HG03460 (cell line): ENCODE results near the gene HINT1.
"Not testable (repeated sequence)": the region's sequence is repeated elsewhere in the genome, so short reads cannot be mapped to it uniquely, and the experiment has no call there.

Experiments used
- ATAC-seq: cut with Tn5 transposase; IDR thresholded peaks from one replicate; pipeline ENCODE4 v1.9.1; 2021; ENCODE audit not compliant: unreplicated experiment

The HINT1 gene

GRCh38 chr5:131165119-131165727 is at the start of gene HINT1:
Gene HINT1, minus strand, starts transcription at chr5:131165256. Its CDS starts 51 bp downstream, at chr5:131165205.
- peak; percentile 84 for ATAC-seq

DNA sequence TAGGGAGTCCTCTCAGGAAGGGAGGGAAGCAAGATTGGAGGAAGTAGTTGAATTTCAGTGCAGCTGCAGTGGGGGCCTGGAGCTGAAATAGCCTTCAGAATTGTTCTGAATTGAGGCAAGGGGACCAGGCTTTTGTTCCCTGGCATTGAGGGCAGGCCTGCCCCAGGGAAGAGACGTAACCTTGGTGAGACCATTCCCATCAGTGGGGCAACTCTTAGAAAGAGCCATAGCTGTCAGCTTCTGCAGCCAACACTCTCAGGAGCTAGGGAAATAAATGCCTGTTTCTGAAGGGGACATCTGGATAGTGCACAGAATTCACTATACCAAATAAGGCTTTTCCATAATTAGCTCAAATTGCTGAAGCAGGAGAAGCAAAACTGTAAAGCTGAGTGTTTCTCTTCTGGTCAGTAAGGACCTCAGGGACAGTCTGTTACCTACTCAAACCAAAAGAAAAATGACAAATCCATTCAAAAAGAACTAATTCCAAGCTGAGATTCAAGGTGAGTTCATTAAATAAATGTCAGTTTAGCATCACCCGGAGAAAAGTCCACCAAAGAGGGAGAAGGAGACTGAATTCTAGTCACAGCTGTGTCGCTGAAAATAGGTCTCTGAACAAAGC is 49.7 kb upstream of the HINT1 start:
- ATAC-seq, result no peak

DNA sequence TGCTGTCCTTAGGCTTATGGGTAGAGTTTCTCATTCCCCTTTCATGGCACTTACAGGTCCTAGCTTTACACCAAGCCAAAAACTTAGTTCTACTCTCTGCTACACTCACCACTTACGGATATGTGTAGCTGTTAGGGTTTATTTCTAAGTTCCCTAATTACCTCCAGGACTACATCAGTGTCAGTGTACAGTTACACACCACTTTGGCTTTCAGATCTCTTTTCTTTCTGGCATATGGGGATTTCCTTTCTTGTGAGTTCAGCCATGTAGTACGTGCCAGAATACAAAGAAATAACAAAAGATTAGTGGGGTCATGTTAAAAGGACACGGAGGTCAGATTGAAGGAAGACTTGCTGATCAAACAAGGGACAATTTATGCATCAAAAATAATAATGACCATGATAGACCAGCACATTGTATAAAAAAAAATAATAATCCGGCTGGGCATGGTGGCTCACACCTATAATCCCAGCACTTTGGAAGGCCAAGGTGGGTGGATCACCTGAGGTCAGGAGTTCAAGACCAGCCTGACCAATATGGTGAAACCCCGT is 47.5 kb upstream of the HINT1 start:
- ATAC-seq, result peak; percentile 40

- ATAC-seq, result no peak
Measured at GRCh38 chr5:131211669-131212068, 46.6 kb upstream of the HINT1 start.

- ATAC-seq, result peak; percentile 0
Measured at GRCh38 chr5:131210151-131210510, 45.1 kb upstream of the HINT1 start.

GRCh38 chr5:131209506-131210150 is 44.6 kb upstream of the HINT1 start:
- ATAC-seq, result peak; percentile 80

GRCh38 chr5:131209175-131209505 is 44.1 kb upstream of the HINT1 start:
- ATAC-seq, result no peak

DNA sequence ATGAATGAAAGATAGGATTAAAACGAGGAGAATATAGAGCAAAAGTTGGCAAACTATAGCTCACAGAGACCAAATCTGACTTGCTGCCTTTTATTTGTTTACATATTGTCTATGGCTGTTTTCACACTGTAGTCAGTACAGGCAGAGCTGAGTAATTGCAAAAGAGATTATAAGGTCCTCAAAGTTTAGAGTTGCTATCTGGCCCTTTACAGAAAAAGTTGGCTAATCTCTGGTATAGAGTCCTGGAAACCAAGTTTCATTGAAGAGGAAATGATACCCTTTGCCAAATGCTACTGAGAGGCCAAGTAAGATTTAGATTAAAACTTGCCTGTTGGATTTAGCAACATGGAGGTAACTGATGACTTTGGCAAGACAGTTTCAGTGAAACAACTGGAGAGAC is 41.7 kb upstream of the HINT1 start:
- no peak for ATAC-seq

GRCh38 chr5:131206061-131206460 is 41.0 kb upstream of the HINT1 start:
- no peak for ATAC-seq

DNA sequence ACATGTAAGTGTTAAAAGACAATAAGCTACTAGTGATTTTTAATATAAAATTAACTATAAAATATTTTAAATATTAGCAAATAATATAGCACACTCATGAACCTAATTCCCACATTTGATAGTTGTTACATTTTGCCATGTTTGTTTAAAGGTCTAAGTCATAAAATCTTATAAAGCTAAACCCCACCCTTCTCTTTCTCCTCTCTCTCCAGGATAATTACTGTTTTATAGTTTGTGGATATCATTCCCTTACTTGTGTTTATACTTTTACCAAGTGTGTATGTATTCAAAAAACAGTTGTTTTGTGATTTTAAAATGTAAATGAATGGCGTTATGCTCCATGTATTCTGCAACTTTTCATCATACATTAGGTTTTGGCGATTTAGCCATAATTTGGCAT is 39.9 kb upstream of the HINT1 start:
- ATAC-seq, result no peak

DNA sequence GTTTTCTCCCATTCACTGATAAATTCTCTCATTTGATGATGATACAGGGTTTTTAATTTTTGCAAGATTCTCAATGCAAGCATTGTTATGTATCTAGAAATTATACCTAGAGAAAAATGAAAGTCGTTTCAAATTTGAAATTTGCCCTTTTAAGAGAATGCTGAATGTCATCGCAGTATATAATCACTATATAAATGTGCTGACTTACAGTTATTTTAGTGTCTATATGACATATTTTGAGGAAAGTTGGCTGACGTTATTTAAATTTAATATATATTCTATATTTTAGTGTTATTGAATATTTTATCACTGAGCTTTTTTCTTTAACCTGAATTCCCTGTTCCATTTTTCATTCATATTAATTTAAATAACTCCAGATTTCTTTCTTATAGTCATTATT is 35.5 kb upstream of the HINT1 start:
- no peak for ATAC-seq

DNA sequence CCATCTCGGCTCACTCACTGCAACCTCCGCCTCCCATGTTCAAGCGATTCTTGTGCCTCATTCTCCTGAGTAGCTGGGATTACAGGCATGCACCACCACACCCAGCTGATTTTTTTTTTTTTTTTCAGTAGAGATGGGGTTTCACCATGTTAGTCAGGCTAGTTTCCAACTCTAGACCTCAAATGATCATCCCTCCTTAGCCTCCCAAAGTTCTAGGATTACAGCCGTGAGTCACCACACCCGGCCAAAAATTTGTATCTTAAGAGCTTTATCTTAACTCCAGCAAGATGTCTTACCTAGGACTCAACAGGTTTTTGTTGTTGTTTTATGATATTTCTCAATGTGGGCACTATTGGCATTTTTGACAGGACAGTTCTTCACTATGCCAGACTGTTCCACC is 33.6 kb upstream of the HINT1 start:
- no peak for ATAC-seq

GRCh38 chr5:131196331-131196730 is 31.3 kb upstream of the HINT1 start:
- ATAC-seq, result no peak

GRCh38 chr5:131195696-131196095 is 30.6 kb upstream of the HINT1 start:
- ATAC-seq, result no peak

DNA sequence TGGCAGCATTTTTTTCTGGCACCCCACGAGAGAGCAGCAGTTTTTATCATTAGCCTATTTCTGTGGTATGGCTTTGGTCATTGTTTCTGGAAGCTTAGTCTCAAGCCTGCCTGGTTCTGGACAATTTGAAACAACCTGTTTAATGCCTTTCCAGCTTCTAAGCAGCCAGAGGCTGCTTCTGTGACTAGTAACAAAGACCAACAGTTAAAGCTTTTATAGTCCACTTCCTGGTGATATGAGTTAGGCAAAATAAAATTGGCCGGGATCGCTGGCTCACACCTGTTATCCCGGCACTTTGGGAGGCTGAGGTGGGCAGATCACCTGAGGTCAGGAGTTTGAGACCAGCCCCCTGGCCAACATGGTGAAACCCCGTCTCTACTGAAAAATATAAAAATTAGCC is 29.7 kb upstream of the HINT1 start:
- ATAC-seq, result no peak

DNA sequence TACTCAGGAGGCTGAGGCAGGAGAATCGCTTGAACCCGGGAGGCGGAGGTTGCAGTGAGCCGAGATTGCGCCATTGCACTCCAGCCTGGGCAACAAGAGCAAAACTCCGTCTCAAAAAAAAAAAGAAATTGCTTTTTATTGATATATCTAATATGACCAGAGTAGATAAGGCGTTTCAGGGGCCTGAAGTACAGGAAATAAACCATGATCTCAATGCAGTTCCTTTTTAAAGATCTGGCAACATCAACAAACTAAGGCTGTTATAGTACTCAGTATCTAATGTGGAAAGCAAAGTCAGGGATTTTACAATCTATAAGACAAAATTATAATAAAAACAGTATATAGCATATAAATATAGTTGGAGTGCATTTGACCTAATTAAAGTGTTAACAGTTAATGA is 28.8 kb upstream of the HINT1 start:
- ATAC-seq, result not testable (repeated sequence)

DNA sequence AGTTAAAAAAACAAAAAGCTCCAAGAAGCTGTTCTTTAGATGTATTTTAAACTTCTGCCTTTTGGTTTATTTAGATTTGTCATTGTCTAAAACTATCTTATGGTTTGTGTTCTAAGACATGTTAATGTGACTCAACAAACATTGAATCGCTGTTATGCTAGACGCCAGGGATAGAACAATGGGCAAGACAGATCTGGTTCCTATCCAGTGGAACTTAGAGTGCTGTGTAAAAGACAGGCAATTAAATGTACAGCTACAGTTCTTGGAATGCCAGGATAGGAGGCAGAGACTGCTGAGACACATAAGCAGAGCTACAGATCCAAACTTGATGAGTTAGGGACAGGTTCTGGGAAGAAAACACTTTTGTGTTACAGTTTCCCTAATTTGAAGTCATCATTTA is 28.1 kb upstream of the HINT1 start:
- ATAC-seq, result no peak

GRCh38 chr5:131186561-131187256 is 21.7 kb upstream of the HINT1 start:
- ATAC-seq, result no peak

DNA sequence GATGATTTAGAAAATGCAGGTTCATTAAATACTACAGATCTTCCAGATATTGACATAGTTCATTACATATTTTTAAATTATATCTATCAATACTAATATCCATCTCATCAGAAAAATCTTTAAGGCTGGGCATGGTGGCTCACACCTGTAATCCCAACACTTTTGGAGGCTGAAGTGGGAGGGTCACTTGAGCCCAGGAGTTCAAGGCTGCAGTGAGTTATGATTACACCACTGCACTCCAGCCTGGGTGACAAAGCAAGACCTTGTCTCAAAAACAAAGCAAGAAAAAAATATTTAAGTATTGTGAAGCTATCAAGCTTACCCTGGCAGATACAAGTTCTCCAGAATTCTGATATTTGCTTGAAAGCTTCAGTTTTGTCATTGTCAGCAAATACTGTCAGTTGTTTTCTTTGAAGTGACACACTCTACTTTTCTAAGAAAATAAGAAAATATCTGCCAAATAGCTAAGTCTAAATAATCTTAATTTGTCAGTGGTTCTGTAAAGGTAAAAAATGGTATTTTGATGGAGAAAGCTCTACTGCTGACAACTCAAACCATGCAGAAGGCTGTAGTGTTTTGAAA is 20.6 kb upstream of the HINT1 start:
- ATAC-seq, result no peak

DNA sequence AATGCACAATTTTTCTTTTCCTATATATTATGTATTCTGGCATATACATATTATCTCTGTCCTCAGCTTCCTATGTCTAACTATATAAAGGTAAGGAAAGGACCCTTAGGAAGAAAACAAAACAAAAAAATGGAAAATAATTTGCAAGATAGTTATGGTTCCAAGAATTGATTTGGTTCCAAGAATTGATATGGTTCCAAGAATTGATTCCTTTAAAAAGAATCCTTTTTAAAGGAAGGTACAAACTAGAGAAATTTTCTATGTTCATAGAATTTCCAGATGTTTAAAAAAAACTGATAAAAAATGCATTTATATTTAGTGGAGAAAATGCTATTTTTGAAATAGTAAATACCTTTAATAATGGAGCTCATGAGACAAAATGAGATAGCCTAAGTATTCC is 17.8 kb upstream of the HINT1 start:
- no peak for ATAC-seq

DNA sequence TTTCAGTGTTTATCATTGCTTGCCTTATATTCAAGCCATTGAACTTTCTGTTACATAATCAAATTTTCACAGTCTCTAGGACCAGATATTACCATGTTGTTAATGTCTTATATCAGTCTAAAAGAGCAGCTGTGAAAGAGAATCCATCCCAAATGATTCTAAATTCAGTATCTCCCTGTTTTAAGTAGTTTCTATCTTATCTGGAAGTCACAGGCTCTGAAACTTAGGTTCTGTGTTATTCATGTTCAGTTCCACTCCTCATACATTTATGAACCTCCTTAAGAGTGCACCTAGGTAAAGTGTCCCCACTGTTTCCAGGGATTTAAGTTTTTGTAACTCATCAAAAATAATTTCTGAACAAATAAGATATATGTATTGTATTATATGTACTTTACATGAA is 15.4 kb upstream of the HINT1 start:
- ATAC-seq, result no peak
